HepG2 (cell line): ENCODE data around the gene GPR179. TPM values are rescaled to one million over a fixed set of nuclear protein-coding genes. Genes with fewer than 3 reads are reported as not detected.

ENCODE experiments used
- ATAC-seq: fragments of 200-7000 bp; cut with Tn5 transposase; 3 replicates; pipeline ENCODE4 v1.9.1; 2020; ENCODE audit warnings: mild to moderate bottlenecking, moderate library complexity
- BruUV-seq: library from RNA; stranded (reverse); fragments of 400-500 nt; replicated peaks from 2 replicates; lab custom pipeline; 2021; lab: Mats Ljungman, UMichigan
- CTCF ChIA-PET: fragments of 300-600 bp; formaldehyde crosslinking; extraction: SDS; loops from one replicate; lab custom pipeline; 2021; ENCODE audit warnings: low total read pairs, inconsistent platforms, low intra/inter-chr PET ratio; lab: Yijun Ruan, JAX
- POLR2A ChIA-PET: fragments of 350-600 bp; sonication (Branson Sonifier 250); formaldehyde crosslinking; loops from one replicate; lab custom pipeline; 2020; ENCODE audit warnings: antibody characterized with exemption, inconsistent platforms; lab: Yijun Ruan, JAX
- DNase-seq: peaks from one replicate; pipeline ENCODE4 v3.0.0-alpha.2; 2015; ENCODE audit warnings: low spot score
- FAIRE-seq: peaks from 3 replicates; lab custom pipeline; 2011; peaks lifted over from hg19 to GRCh38; lab: Jason Lieb, UNC
- H2AFZ ChIP-seq: one replicate; pipeline ENCODE4 v1.6.1; 2011; ENCODE audit warnings: low read length, inconsistent platforms
- H3K27ac ChIP-seq: fragments of 300-600 bp; 3 replicates; pipeline ENCODE4 v1.8.0; 2011; ENCODE audit warnings: mixed run types, mild to moderate bottlenecking, mixed read lengths, low read length, inconsistent platforms; ENCODE audit not compliant: insufficient read depth; ENCODE audit errors: extremely low read length
- H3K27me3 ChIP-seq, 2 experiments: fragments of 200-600 bp in 1 of 2; 2 replicates in 1 of 2; 3 replicates in 1 of 2; pipeline versions ENCODE4 v1.6.0 to v1.8.0; 2011; ENCODE audit warnings: low read length in 2 of 2, mild to moderate bottlenecking in 2 of 2, moderate library complexity in 2 of 2, inconsistent platforms in 1 of 2; ENCODE audit not compliant: insufficient read depth in 2 of 2, control insufficient read depth in 1 of 2
- H3K36me3 ChIP-seq, 2 experiments: fragments of 200-600 bp in 1 of 2; replicated peaks in 1 of 2; 2 replicates in 1 of 2; 3 replicates in 1 of 2; pipeline versions ENCODE4 v1.5.1 to v1.8.0; 2011; ENCODE audit warnings: low read length in 2 of 2, inconsistent platforms in 1 of 2; ENCODE audit not compliant: insufficient read depth in 2 of 2, control insufficient read depth in 1 of 2
- H3K4me1 ChIP-seq: 2 replicates; pipeline ENCODE4 v1.5.1; 2012; ENCODE audit warnings: low read length, inconsistent platforms; ENCODE audit not compliant: insufficient read depth
- H3K4me2 ChIP-seq: 2 replicates; pipeline ENCODE4 v1.6.0; 2011; ENCODE audit warnings: low read depth, low read length, inconsistent platforms
- H3K4me3 ChIP-seq, 3 experiments: fragments of 200-600 bp in 1 of 3; sonication (generic), shearing (Covaris generic) in 1 of 3; replicated peaks in 1 of 3; 2 replicates each; pipeline ENCODE4 v1.5.1; 2011 to 2016; ENCODE audit warnings: low read length in 3 of 3, inconsistent platforms in 2 of 3, low read depth in 2 of 3, mild to moderate bottlenecking in 2 of 3, control low read depth in 1 of 3, mixed read lengths in 1 of 3; ENCODE audit not compliant: insufficient read depth in 1 of 3
- H3K79me2 ChIP-seq: one replicate; pipeline ENCODE4 v1.6.1; 2011; ENCODE audit warnings: low read length, inconsistent platforms; ENCODE audit not compliant: insufficient read depth
- H3K9ac ChIP-seq: 2 replicates; pipeline ENCODE4 v1.6.0; 2011; ENCODE audit warnings: mild to moderate bottlenecking, low read depth, low read length, inconsistent platforms; ENCODE audit not compliant: insufficient read depth
- H3K9me3 ChIP-seq: 2 replicates; pipeline ENCODE4 v1.5.1; 2012; ENCODE audit warnings: mild to moderate bottlenecking, low read length
- H4K20me1 ChIP-seq: 2 replicates; pipeline ENCODE4 v1.6.0; 2011; ENCODE audit warnings: inconsistent platforms, mild to moderate bottlenecking, low read length, moderate library complexity; ENCODE audit not compliant: insufficient read depth
- AGO2 ChIP-seq: fragments of 200-400 bp; formaldehyde crosslinking; optimal IDR thresholded peaks from 2 replicates; pipeline ENCODE3; 2017; ENCODE audit warnings: mild to moderate bottlenecking, low read depth, low read length, moderate library complexity
- ARID2 ChIP-seq: sonication (generic); formaldehyde crosslinking; IDR thresholded peaks from 2 replicates; pipeline ENCODE4 v1.8.1; 2022; ENCODE audit warnings: mild to moderate bottlenecking, missing genetic modification reagents, borderline replicate concordance
- BHLHE40 ChIP-seq: IDR thresholded peaks from 2 replicates; pipeline ENCODE4 v1.6.1; 2011; ENCODE audit warnings: low read length, improper control_type of control experiment
- CREM ChIP-seq, 2 experiments: sonication (generic) in 1 of 2; formaldehyde crosslinking in 1 of 2; IDR thresholded peaks; 2 replicates each; pipeline versions ENCODE4 v1.4.0 to v1.6.1; 2016 to 2020; ENCODE audit warnings: antibody characterized with exemption in 1 of 2, mild to moderate bottlenecking in 1 of 2, missing genetic modification reagents in 1 of 2
- GATAD2A ChIP-seq: IDR thresholded peaks from 2 replicates; pipeline ENCODE4 v1.6.1; 2016
- IKZF4 ChIP-seq: sonication (generic); formaldehyde crosslinking; IDR thresholded peaks from 2 replicates; pipeline ENCODE4 v1.5.1; 2020; ENCODE audit warnings: borderline replicate concordance, mild to moderate bottlenecking, low read depth, missing genetic modification reagents; ENCODE audit errors: not compliant biosample characterization
- KLF15 ChIP-seq: sonication (generic); formaldehyde crosslinking; IDR thresholded peaks from 2 replicates; pipeline ENCODE4 v1.8.1; 2023; ENCODE audit warnings: borderline replicate concordance, mild to moderate bottlenecking, inconsistent platforms, missing genetic modification reagents, mixed read lengths
- KMT2A ChIP-seq: sonication (generic); formaldehyde crosslinking; IDR thresholded peaks from 2 replicates; pipeline ENCODE4 v1.4.0; 2020; ENCODE audit warnings: missing genetic modification reagents
- NR2C2 ChIP-seq: sonication (generic); formaldehyde crosslinking; IDR thresholded peaks from 2 replicates; pipeline ENCODE4 v1.4.0; 2020; ENCODE audit warnings: missing genetic modification reagents, mild to moderate bottlenecking, moderate library complexity, borderline replicate concordance
- SUZ12 ChIP-seq: fragments of 150-350 bp; IDR thresholded peaks from 2 replicates; pipeline ENCODE4 v1.6.1; 2014; ENCODE audit warnings: low read depth, low read length
- YY1 ChIP-seq: IDR thresholded peaks from 2 replicates; pipeline ENCODE4 v1.6.1; 2011; ENCODE audit warnings: low read length, low read depth, moderate library complexity, mild to moderate bottlenecking; ENCODE audit not compliant: insufficient read depth, insufficient replicate concordance
- ZNF230 ChIP-seq: sonication (generic); formaldehyde crosslinking; IDR thresholded peaks from 2 replicates; pipeline ENCODE4 v1.4.0; 2020; ENCODE audit warnings: mild to moderate bottlenecking, missing genetic modification reagents
- ZNF235 ChIP-seq: sonication (generic); formaldehyde crosslinking; IDR thresholded peaks from 2 replicates; pipeline ENCODE4 v1.8.1; 2023; ENCODE audit warnings: mild to moderate bottlenecking, missing genetic modification reagents, borderline replicate concordance
- ZNF383 ChIP-seq: sonication (generic); formaldehyde crosslinking; IDR thresholded peaks from 2 replicates; pipeline ENCODE4 v1.4.0; 2020; ENCODE audit warnings: missing genetic modification reagents, mild to moderate bottlenecking, borderline replicate concordance
- ZNF678 ChIP-seq: sonication (generic); formaldehyde crosslinking; IDR thresholded peaks from 2 replicates; pipeline ENCODE4 v1.4.0; 2020; ENCODE audit warnings: mild to moderate bottlenecking, missing genetic modification reagents
- ZNF691 ChIP-seq: sonication (generic); formaldehyde crosslinking; IDR thresholded peaks from 2 replicates; pipeline ENCODE4 v1.4.0; 2020; ENCODE audit warnings: missing genetic modification reagents, low read depth, mild to moderate bottlenecking, borderline replicate concordance
- ZNF891 ChIP-seq: sonication (generic); formaldehyde crosslinking; IDR thresholded peaks from 2 replicates; pipeline ENCODE4 v1.5.0; 2020; ENCODE audit warnings: mild to moderate bottlenecking, missing genetic modification reagents
- WGBS: methylation state at CpG from one replicate; pipeline ENCODE4 v1.1.6; 2017; ENCODE audit warnings: low lambda C conversion rate; 5-methylcytosine and 5-hydroxymethylcytosine counted together
- in situ Hi-C: cut with HindIII; loops from 2 replicates; pipeline ENCODE4 v1.10.0; 2017; ENCODE audit warnings: low pct_unique_long_range_greater_than_20kb; ENCODE audit not compliant: extremely low pct_ligation_motif_present
- intact Hi-C: fragments of 100-400 bp; cut with micrococcal nuclease; formaldehyde crosslinking; loops from one replicate; pipeline ENCODE4 v1.10.0; 2022; ENCODE audit not compliant: unreplicated experiment
- polyA plus RNA-seq, 8 experiments: library from polyadenylated mRNA; depleted of rRNA in 3 of 8; stranded (reverse) in 7 of 8; unstranded in 1 of 8; fragments of >200 nt; fragmentation: Illumina TruSeq in 4 of 8; extraction: Trizol in 4 of 8; gene quantifications; 2 replicates each; pipeline versions ENCODE4 v1.2.1 to v1.2.3, GENCODE V29; 2011 to 2016; ENCODE audit warnings: low read depth in 4 of 8, missing spikeins in 1 of 8, mixed read lengths in 1 of 8; ENCODE audit not compliant: insufficient read depth in 1 of 8
- total RNA-seq, 5 experiments: library from RNA; depleted of rRNA; stranded (reverse); fragments of >200 nt; fragmentation: Illumina TruSeq; extraction: Trizol; gene quantifications; 2 replicates each; pipeline ENCODE4 v1.2.3, GENCODE V29; 2016; ENCODE audit warnings: low read depth in 1 of 5

The GPR179 gene
- total and polyA plus RNA-seq, 2 of the 13 experiments (the other 11 are each of a cell fraction or from before 2014, with no cell fraction given): 0.03 TPM; not detected in 1

- TF ChIP-seq SUZ12 (no peak), ZNF230 (no peak), ZNF383 (CRISPR knock-in tag) (0 out of 2 replicates have a peak, but pooled peaks have one; percentile 27), IKZF4 (CRISPR knock-in tag) (peak; percentile 43), BHLHE40 (no peak), NR2C2 (CRISPR knock-in tag) (no peak)
Observed at GRCh38 chr17:38353086-38353604, 9.4 kb upstream of the GPR179 start (continued).

- 1% methylated on average over 31 of the region's 72 CpGs for WGBS
- peak overlapping the region; percentile 94 for H3K4me2 ChIP-seq
- peaks cover 17% of the 10 kb centered on the region; the same call in 1 of the 2 replicates for H4K20me1 ChIP-seq
- in situ Hi-C loops: no loop called here
- no peaks in the 10 kb centered on the region for H3K9me3 ChIP-seq
- H2AFZ ChIP-seq: no peak overlapping the region
- no TSS peak for BruUV-seq
- peak overlapping the region; percentile 58 for H3K27ac ChIP-seq
- ATAC-seq: peak; percentile 47
- intact Hi-C loops: no loop called here
- H3K9ac ChIP-seq: peak overlapping the region; percentile 77
- ChIA-PET CTCF (interaction anchor here (4.0 kb wide), 1 partner anchor 62 kb away, joined by 51 read pairs; no protein-coding TSS in a partner anchor), POLR2A (interaction anchor here (0.9 to 6.8 kb wide), 6 partner anchors 7 to 262 kb away, joined by 3 to 158 read pairs (median 6); no protein-coding TSS in a partner anchor)
- H3K27me3 ChIP-seq: no peaks in the 10 kb centered on the region; a peak in 1 of 5 replicates
- peak overlapping the region; percentile 91 to 95 (median 94) for H3K4me3 ChIP-seq
- no peak for FAIRE-seq
- peaks cover 71% of the 10 kb centered on the region for H3K4me1 ChIP-seq
- no peaks in the 10 kb centered on the region for H3K36me3 ChIP-seq
- peaks cover 46% of the 10 kb centered on the region for H3K79me2 ChIP-seq
- no peak for DNase-seq
- TF ChIP-seq GATAD2A (CRISPR knock-in tag) (no peak), ARID2 (CRISPR knock-in tag) (peak; percentile 86; the same call in 1 of the 2 replicates), KMT2A (CRISPR knock-in tag) (peak; percentile 55), CREM (IDR thresholded peaks at IDR 0.05) (no peak), CREM (CRISPR knock-in tag; IDR thresholded peaks at IDR 0.05) (no peak), ZNF678 (CRISPR knock-in tag) (0 out of 2 replicates have a peak, but pooled peaks have one; percentile 60), KLF15 (CRISPR knock-in tag) (no peak), YY1 (no peak), ZNF891 (0 out of 2 replicates have a peak, but pooled peaks have one; percentile 17), AGO2 (peak; percentile 71), ZNF235 (CRISPR knock-in tag) (peak; percentile 49; the same call in 1 of the 2 replicates), ZNF691 (CRISPR knock-in tag) (peak; percentile 28; the same call in 1 of the 2 replicates)
Observed at GRCh38 chr17:38352245-38353085, 8.7 kb upstream of the GPR179 start.
